Peyer's patch (tissue), 4 donors: ENCODE measurements around the gene ZBTB48.

Experiments
- CTCF ChIP-seq, 6 experiments: fragments of 450-650 bp in 4 of 6; fragments of 200-600 bp in 2 of 6; sonication (generic) in 1 of 6; IDR thresholded peaks; one replicate each; pipeline ENCODE4 v1.5.1; 2017 to 2019; ENCODE audit warnings: antibody characterized with exemption in 6 of 6, mild to moderate bottlenecking in 3 of 6, moderate library complexity in 1 of 6
- POLR2A ChIP-seq, 2 donors: fragments of 450-650 bp; IDR thresholded peaks; one replicate each; pipeline ENCODE4 v1.5.1; 2017; ENCODE audit warnings: antibody characterized with exemption in 2 of 2, mild to moderate bottlenecking in 2 of 2, moderate library complexity in 2 of 2

GRCh38 chr1:6530504-6531160, 49.2 kb upstream of the ZBTB48 start:
- TF ChIP-seq CTCF (IDR thresholded peaks at IDR 0.05) = no peak
- TF ChIP-seq POLR2A (IDR thresholded peaks at IDR 0.05) = no peak
